Astrocyte (in vitro differentiated cells and primary cell): ENCODE results near the gene NUAK1. TPM values are rescaled to one million over a fixed set of nuclear protein-coding genes. Genes with fewer than 3 reads are reported as not detected.

Experiments
- DNase-seq: peaks from one replicate; pipeline ENCODE4 v3.0.0-alpha.2; 2010; ENCODE audit warnings: low read depth
- FAIRE-seq: peaks from 2 replicates; lab custom pipeline; 2011; peaks lifted over from hg19 to GRCh38; lab: Jason Lieb, UNC
- H2AFZ ChIP-seq: 2 replicates; pipeline ENCODE4 v1.6.0; 2012; ENCODE audit warnings: low read depth, low read length, inconsistent platforms
- H3K27ac ChIP-seq: 2 replicates; pipeline ENCODE4 v1.5.1; 2011; ENCODE audit warnings: low read depth, low read length, inconsistent platforms
- H3K27me3 ChIP-seq: 2 replicates; pipeline ENCODE4 v1.6.0; 2011; ENCODE audit warnings: low read length, inconsistent platforms; ENCODE audit not compliant: insufficient read depth
- H3K36me3 ChIP-seq: 2 replicates; pipeline ENCODE4 v1.5.1; 2011; ENCODE audit warnings: low read length, inconsistent platforms; ENCODE audit not compliant: insufficient read depth
- H3K4me1 ChIP-seq: 2 replicates; pipeline ENCODE4 v1.5.1; 2011; ENCODE audit warnings: low read length, inconsistent platforms; ENCODE audit not compliant: insufficient read depth
- H3K4me2 ChIP-seq: 2 replicates; pipeline ENCODE4 v1.6.0; 2012; ENCODE audit warnings: low read length, inconsistent platforms
- H3K4me3 ChIP-seq: 2 replicates; pipeline ENCODE4 v1.5.1; 2011; ENCODE audit warnings: low read depth, mild to moderate bottlenecking, low read length, inconsistent platforms; ENCODE audit not compliant: insufficient read depth
- H3K79me2 ChIP-seq: 2 replicates; pipeline ENCODE4 v1.6.0; 2012; ENCODE audit warnings: mild to moderate bottlenecking, low read length, inconsistent platforms; ENCODE audit not compliant: insufficient read depth
- H3K9ac ChIP-seq: 2 replicates; pipeline ENCODE4 v1.6.0; 2012; ENCODE audit warnings: mild to moderate bottlenecking, low read length, inconsistent platforms
- H3K9me3 ChIP-seq: 2 replicates; pipeline ENCODE4 v1.5.1; 2012; ENCODE audit warnings: low read depth, mild to moderate bottlenecking, low read length, inconsistent platforms; ENCODE audit not compliant: insufficient read depth
- H4K20me1 ChIP-seq: 2 replicates; pipeline ENCODE4 v1.6.0; 2012; ENCODE audit warnings: low read length, inconsistent platforms; ENCODE audit not compliant: insufficient read depth
- H3K27ac Mint-ChIP-seq: one replicate; pipeline ENCODE4 v1.8.0; 2021; ENCODE audit warnings: mild to moderate bottlenecking, mixed read lengths; ENCODE audit not compliant: unreplicated experiment
- H3K27me3 Mint-ChIP-seq: one replicate; pipeline ENCODE4 v1.8.0; 2021; ENCODE audit warnings: low read depth, mixed read lengths; ENCODE audit not compliant: unreplicated experiment
- H3K36me3 Mint-ChIP-seq: one replicate; pipeline ENCODE4 v1.8.0; 2021; ENCODE audit warnings: low read depth, mixed read lengths; ENCODE audit not compliant: unreplicated experiment
- H3K4me1 Mint-ChIP-seq: one replicate; pipeline ENCODE4 v1.8.0; 2021; ENCODE audit warnings: low read depth, mixed read lengths; ENCODE audit not compliant: unreplicated experiment
- H3K4me3 Mint-ChIP-seq: one replicate; pipeline ENCODE4 v1.8.0; 2021; ENCODE audit warnings: mild to moderate bottlenecking, moderate library complexity, mixed read lengths; ENCODE audit not compliant: unreplicated experiment
- H3K9me3 Mint-ChIP-seq: one replicate; pipeline ENCODE4 v1.8.0; 2021; ENCODE audit warnings: mild to moderate bottlenecking, mixed read lengths; ENCODE audit not compliant: unreplicated experiment
- EZH2 ChIP-seq: IDR thresholded peaks from 2 replicates; pipeline ENCODE4 v1.6.1; 2012; ENCODE audit warnings: mild to moderate bottlenecking, low read length, inconsistent platforms; ENCODE audit not compliant: insufficient read depth
- total RNA-seq: library from RNA; stranded (reverse); gene quantifications from 2 replicates; pipeline ENCODE4 v1.2.1, GENCODE V29; 2021
- TF ChIP-seq, protein P1 (sequence below): IDR thresholded peaks from 2 replicates; pipeline ENCODE4 v1.5.1; 2011; ENCODE audit warnings: low read depth, mild to moderate bottlenecking, inconsistent platforms, low read length, moderate library complexity; ENCODE audit not compliant: insufficient read depth

Gene NUAK1
- total RNA-seq, 1 donor from 2014 or later: 94.0 TPM

DNA sequence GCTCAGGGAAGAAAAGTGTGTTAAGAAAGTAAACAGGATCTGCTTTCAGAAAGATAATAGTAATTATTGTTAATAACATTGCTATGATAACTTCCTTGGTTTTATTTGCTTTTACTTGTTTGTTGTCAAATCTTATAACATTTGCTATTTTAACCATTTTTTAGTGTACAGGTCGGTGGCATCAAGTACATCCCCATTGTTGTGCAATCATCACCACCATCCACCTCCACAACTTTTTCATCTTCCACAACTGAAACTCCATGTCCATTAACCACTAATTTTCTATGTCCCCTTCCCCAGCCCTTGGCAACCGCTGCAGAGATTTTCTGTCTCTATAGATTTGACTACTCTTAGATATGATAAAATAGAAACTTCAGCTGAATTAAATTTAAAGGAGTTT is 22.7 kb upstream of the NUAK1 start:
- H3K9ac ChIP-seq: no peak overlapping the region
- H3K36me3 Mint-ChIP-seq: peaks cover 2% of the 10 kb centered on the region
- DNase-seq: no peak
- H3K9me3 Mint-ChIP-seq: peaks cover 6% of the 10 kb centered on the region
- H3K27ac Mint-ChIP-seq: no peak overlapping the region
- H3K4me3 Mint-ChIP-seq: no peak overlapping the region
- H3K27me3 Mint-ChIP-seq: peaks cover 11% of the 10 kb centered on the region
- FAIRE-seq: no peak
- H3K4me2 ChIP-seq: no peak overlapping the region
- H3K27ac ChIP-seq: no peak overlapping the region
- no peak overlapping the region for H3K4me3 ChIP-seq
- no peaks in the 10 kb centered on the region for H3K79me2 ChIP-seq
- H3K9me3 ChIP-seq: peaks cover 3% of the 10 kb centered on the region
- TF ChIP-seq EZH2: no peak
- TF ChIP-seq, protein P1, sequence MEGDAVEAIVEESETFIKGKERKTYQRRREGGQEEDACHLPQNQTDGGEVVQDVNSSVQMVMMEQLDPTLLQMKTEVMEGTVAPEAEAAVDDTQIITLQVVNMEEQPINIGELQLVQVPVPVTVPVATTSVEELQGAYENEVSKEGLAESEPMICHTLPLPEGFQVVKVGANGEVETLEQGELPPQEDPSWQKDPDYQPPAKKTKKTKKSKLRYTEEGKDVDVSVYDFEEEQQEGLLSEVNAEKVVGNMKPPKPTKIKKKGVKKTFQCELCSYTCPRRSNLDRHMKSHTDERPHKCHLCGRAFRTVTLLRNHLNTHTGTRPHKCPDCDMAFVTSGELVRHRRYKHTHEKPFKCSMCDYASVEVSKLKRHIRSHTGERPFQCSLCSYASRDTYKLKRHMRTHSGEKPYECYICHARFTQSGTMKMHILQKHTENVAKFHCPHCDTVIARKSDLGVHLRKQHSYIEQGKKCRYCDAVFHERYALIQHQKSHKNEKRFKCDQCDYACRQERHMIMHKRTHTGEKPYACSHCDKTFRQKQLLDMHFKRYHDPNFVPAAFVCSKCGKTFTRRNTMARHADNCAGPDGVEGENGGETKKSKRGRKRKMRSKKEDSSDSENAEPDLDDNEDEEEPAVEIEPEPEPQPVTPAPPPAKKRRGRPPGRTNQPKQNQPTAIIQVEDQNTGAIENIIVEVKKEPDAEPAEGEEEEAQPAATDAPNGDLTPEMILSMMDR: no peak
- H3K27me3 ChIP-seq: no peaks in the 10 kb centered on the region
- no peak overlapping the region for H2AFZ ChIP-seq
- no peaks in the 10 kb centered on the region for H3K4me1 Mint-ChIP-seq
- H3K36me3 ChIP-seq: no peaks in the 10 kb centered on the region
- H3K4me1 ChIP-seq: no peaks in the 10 kb centered on the region
- no peaks in the 10 kb centered on the region for H4K20me1 ChIP-seq

DNA sequence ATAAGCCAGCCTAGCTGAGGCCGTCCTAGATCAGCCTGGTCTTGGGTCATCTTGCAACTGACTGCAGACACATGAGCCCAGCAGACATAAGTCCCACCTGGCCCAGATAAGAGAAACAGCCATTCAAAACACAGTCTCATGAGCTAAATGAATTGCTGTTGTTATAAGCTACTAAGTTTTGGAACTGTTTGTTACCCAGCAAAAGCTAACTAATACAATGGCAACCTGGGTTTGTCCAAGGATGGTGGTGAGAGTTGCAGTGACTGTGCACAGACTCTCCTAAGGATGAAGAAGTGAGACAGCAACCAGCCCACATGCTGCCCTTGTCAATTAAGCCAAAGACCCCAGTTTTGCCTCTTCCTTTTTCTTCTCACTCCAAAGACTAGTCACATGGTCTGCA is 22.2 kb upstream of the NUAK1 start:
- H3K4me3 Mint-ChIP-seq: no peak overlapping the region
- no peak overlapping the region for H3K27ac Mint-ChIP-seq
- peaks cover 2% of the 10 kb centered on the region for H3K36me3 Mint-ChIP-seq
- H3K9me3 Mint-ChIP-seq: peaks cover under 1% of the 10 kb centered on the region
- peaks cover 8% of the 10 kb centered on the region for H3K27me3 Mint-ChIP-seq
- H2AFZ ChIP-seq: no peak overlapping the region
- H3K9me3 ChIP-seq: peaks cover 3% of the 10 kb centered on the region
- H3K4me3 ChIP-seq: no peak overlapping the region
- no peak for TF ChIP-seq EZH2
- TF ChIP-seq, protein P1: no peak
- H3K9ac ChIP-seq: no peak overlapping the region
- no peaks in the 10 kb centered on the region for H3K4me1 Mint-ChIP-seq
- no peak for FAIRE-seq
- no peaks in the 10 kb centered on the region for H4K20me1 ChIP-seq
- no peaks in the 10 kb centered on the region for H3K4me1 ChIP-seq
- H3K79me2 ChIP-seq: no peaks in the 10 kb centered on the region
- H3K27ac ChIP-seq: no peak overlapping the region
- H3K36me3 ChIP-seq: no peaks in the 10 kb centered on the region
- no peaks in the 10 kb centered on the region for H3K27me3 ChIP-seq
- no peak overlapping the region for H3K4me2 ChIP-seq
- no peak for DNase-seq

DNA sequence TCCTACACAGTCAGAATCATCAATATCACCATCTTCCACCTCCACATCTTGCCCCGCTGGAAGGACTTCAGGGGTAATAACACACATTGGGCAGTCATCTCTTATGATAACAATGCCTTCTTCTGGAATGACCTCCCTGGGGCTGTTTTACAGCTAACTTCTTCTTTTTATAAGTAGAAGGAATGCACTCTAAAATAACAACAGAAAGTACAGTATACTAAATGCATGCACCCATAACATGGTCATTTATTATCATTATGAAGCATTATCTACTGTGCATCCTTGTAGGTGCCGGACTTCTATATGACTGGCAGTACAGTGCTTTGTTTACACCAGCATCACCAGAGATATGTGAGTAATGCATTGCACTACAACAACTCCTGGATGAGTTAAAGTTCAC is 19.0 kb upstream of the NUAK1 start:
- FAIRE-seq: no peak
- Histone ChIP-seq H3K79me2 (no peaks in the 10 kb centered on the region), H3K9ac (no peak overlapping the region), H2AFZ (no peak overlapping the region), H4K20me1 (no peaks in the 10 kb centered on the region), H3K4me2 (no peak overlapping the region), H3K4me3 (no peak overlapping the region), H3K9me3 (peaks cover 3% of the 10 kb centered on the region), H3K4me1 (no peaks in the 10 kb centered on the region), H3K27ac (no peak overlapping the region), H3K36me3 (no peaks in the 10 kb centered on the region), H3K27me3 (peaks cover 2% of the 10 kb centered on the region)
- TF ChIP-seq, protein P1: no peak
- TF ChIP-seq EZH2: no peak
- Mint-ChIP-seq H3K36me3 (no peaks in the 10 kb centered on the region), H3K9me3 (no peaks in the 10 kb centered on the region), H3K27ac (no peak overlapping the region), H3K4me3 (no peak overlapping the region), H3K27me3 (peaks cover 6% of the 10 kb centered on the region), H3K4me1 (no peaks in the 10 kb centered on the region)
- DNase-seq: no peak
